Activated CD8-positive, alpha-beta memory T cell treated with anti-CD3 and anti-CD28 coated beads for 36 hours (primary cell): ENCODE results near the gene NPC1L1. TPM values are rescaled to one million over a fixed set of nuclear protein-coding genes. Genes with fewer than 3 reads are reported as not detected.

ENCODE experiments used
- CTCF ChIA-PET: fragments of 350-600 bp; sonication (Branson Sonifier 250); formaldehyde crosslinking; loops from one replicate; lab custom pipeline; 2021; ENCODE audit warnings: antibody characterized with exemption; lab: Charles Lee
- POLR2A ChIA-PET: fragments of 350-600 bp; sonication (Branson Sonifier 250); formaldehyde crosslinking; loops from one replicate; lab custom pipeline; 2021; ENCODE audit warnings: antibody characterized with exemption; lab: Charles Lee
- total RNA-seq, 2 experiments: library from RNA; stranded (reverse); gene quantifications; one replicate each; pipeline ENCODE4 v1.2.3, GENCODE V29; 2021

The NPC1L1 gene
- total RNA-seq, 2 experiments from 2014 or later = not detected

GRCh38 chr7:44541876-44542610 is 913 bp upstream of the NPC1L1 start:
- POLR2A ChIA-PET = no interaction called here

GRCh38 chr7:44540592-44541027 is 520 bp downstream of the NPC1L1 start:
- CTCF ChIA-PET = no interaction called here
- POLR2A ChIA-PET = no interaction called here

More at GRCh38 chr7:44541876-44542610, 913 bp upstream of the NPC1L1 start:
- CTCF ChIA-PET = interaction anchor here (0.8 kb wide), 1 partner anchor 24 kb away, joined by 3 read pairs; no protein-coding TSS in a partner anchor

- ChIA-PET CTCF (no interaction called here), POLR2A (no interaction called here)
These were observed 1.2 kb downstream of the NPC1L1 start for GRCh38 chr7:44539669-44540506.

- POLR2A ChIA-PET = no interaction called here
These were observed 2.1 kb downstream of the NPC1L1 start for GRCh38 chr7:44538798-44539668.

GRCh38 chr7:44538093-44538797 is 2.9 kb downstream of the NPC1L1 start:
- POLR2A ChIA-PET = no interaction called here
- CTCF ChIA-PET = no interaction called here

More at GRCh38 chr7:44538798-44539668, 2.1 kb downstream of the NPC1L1 start:
- CTCF ChIA-PET = no interaction called here

GRCh38 chr7:44537442-44537841 is 3.7 kb downstream of the NPC1L1 start:
- CTCF ChIA-PET = no interaction called here
- POLR2A ChIA-PET = no interaction called here

- CTCF ChIA-PET = interaction anchor here (2.0 to 2.7 kb wide), 2 partner anchors 14 to 29 kb away, joined by 5 to 12 read pairs; no protein-coding TSS in a partner anchor
These were observed 5.0 kb downstream of the NPC1L1 start for GRCh38 chr7:44536090-44536489.

GRCh38 chr7:44535348-44536064 is 5.6 kb downstream of the NPC1L1 start:
- POLR2A ChIA-PET = no interaction called here
- CTCF ChIA-PET = interaction anchor here (1.0 to 2.7 kb wide), 3 partner anchors 13 to 120 kb away, joined by 3 to 12 read pairs (median 5); no protein-coding TSS in a partner anchor

More at GRCh38 chr7:44536090-44536489, 5.0 kb downstream of the NPC1L1 start:
- POLR2A ChIA-PET = no interaction called here

GRCh38 chr7:44534501-44534900 is 6.6 kb downstream of the NPC1L1 start:
- CTCF ChIA-PET = interaction anchor here (0.5 to 2.7 kb wide), 12 partner anchors 10 to 695 kb away, joined by 3 to 12 read pairs (median 3); no protein-coding TSS in a partner anchor
- POLR2A ChIA-PET = no interaction called here

GRCh38 chr7:44534087-44534486 is 7.0 kb downstream of the NPC1L1 start:
- POLR2A ChIA-PET = no interaction called here
- CTCF ChIA-PET = interaction anchor here (0.6 to 2.7 kb wide), 11 partner anchors 11 to 362 kb away, joined by 3 to 12 read pairs (median 3); no protein-coding TSS in a partner anchor

GRCh38 chr7:44533301-44534055 is 7.7 kb downstream of the NPC1L1 start:
- ChIA-PET POLR2A (no interaction called here), CTCF (interaction anchor here (0.7 to 2.7 kb wide), 5 partner anchors 11 to 114 kb away, joined by 3 to 12 read pairs (median 3); no protein-coding TSS in a partner anchor)

GRCh38 chr7:44531421-44532380 is 9.4 kb downstream of the NPC1L1 start:
- ChIA-PET POLR2A (no interaction called here), CTCF (no interaction called here)

- POLR2A ChIA-PET = no interaction called here
These were observed 10.1 kb downstream of the NPC1L1 start for GRCh38 chr7:44530990-44531389.

GRCh38 chr7:44524811-44525388 is 16.2 kb downstream of the NPC1L1 start:
- POLR2A ChIA-PET = no interaction called here
- CTCF ChIA-PET = no interaction called here

More at GRCh38 chr7:44530990-44531389, 10.1 kb downstream of the NPC1L1 start:
- CTCF ChIA-PET = no interaction called here

- ChIA-PET CTCF (interaction anchor here (1.5 kb wide), 1 partner anchor 13 kb away, joined by 5 read pairs; no protein-coding TSS in a partner anchor), POLR2A (no interaction called here)
These were observed 18.8 kb downstream of the NPC1L1 start for GRCh38 chr7:44522315-44522714.
